IgD-negative memory B cell (primary cell): Measurements from ENCODE around the gene SLX9. TPM values are rescaled to one million over a fixed set of nuclear protein-coding genes. Genes with fewer than 3 reads are reported as not detected.
"Not testable (repeated sequence)": the region's sequence is repeated elsewhere in the genome, so short reads cannot be mapped to it uniquely, and the experiment has no call there.

Experiments used
- H3K27ac Mint-ChIP-seq, 3 donors: one replicate each; pipeline ENCODE4 v1.8.0; 2020 to 2022; ENCODE audit warnings: mild to moderate bottlenecking in 3 of 3, mixed read lengths in 3 of 3, moderate library complexity in 1 of 3
- H3K27me3 Mint-ChIP-seq: one replicate; pipeline ENCODE4 v1.8.0; 2021; ENCODE audit warnings: mixed read lengths
- H3K36me3 Mint-ChIP-seq: one replicate; pipeline ENCODE4 v1.8.0; 2020; ENCODE audit warnings: mild to moderate bottlenecking, mixed read lengths
- H3K4me1 Mint-ChIP-seq, 3 donors: one replicate each; pipeline ENCODE4 v1.8.0; 2020 to 2022; ENCODE audit warnings: mixed read lengths in 3 of 3, mild to moderate bottlenecking in 1 of 3
- H3K4me3 Mint-ChIP-seq, 4 donors: one replicate each; pipeline ENCODE4 v1.8.0; 2020 to 2022; ENCODE audit warnings: mild to moderate bottlenecking in 4 of 4, mixed read lengths in 4 of 4, moderate library complexity in 3 of 4
- H3K9me3 Mint-ChIP-seq, 3 donors: one replicate each; pipeline ENCODE4 v1.8.0; 2020 to 2021; ENCODE audit warnings: mixed read lengths in 3 of 3, mild to moderate bottlenecking in 1 of 3
- polyA plus RNA-seq: library from polyadenylated mRNA; unstranded; fragments of 300-500 nt; fragmentation: Illumina TruSeq; gene quantifications from one replicate; pipeline ENCODE4 v1.2.3, GENCODE V29; 2021

Gene SLX9
- polyA plus RNA-seq, 1 donor from 2014 or later = 12.3 TPM

GRCh38 chr21:44928500-44929241 lies 11.2 kb upstream of the SLX9 start:
- peaks cover 39 to 61% (median 59%) of the 10 kb centered on the region in 3 donors for H3K4me1 Mint-ChIP-seq
- H3K9me3 Mint-ChIP-seq, H3K36me3 Mint-ChIP-seq, H3K27me3 Mint-ChIP-seq: not testable (repeated sequence)
- H3K4me3 Mint-ChIP-seq = peak overlapping the region; percentile 83 to 98 (median 95)
- peak overlapping the region in 2 of 3 donors; percentile 46 to 97 for H3K27ac Mint-ChIP-seq

- H3K4me3 Mint-ChIP-seq = peak overlapping the region; percentile 59 to 98 (median 93)
- no peaks in the 10 kb centered on the region for H3K27me3 Mint-ChIP-seq
- no peaks in the 10 kb centered on the region for H3K36me3 Mint-ChIP-seq
- peak overlapping the region; percentile 64 to 97 (median 94) for H3K27ac Mint-ChIP-seq
- peaks cover 0 to 2% (median 0%) of the 10 kb centered on the region in 3 donors for H3K9me3 Mint-ChIP-seq
- H3K4me1 Mint-ChIP-seq = peaks cover 33 to 55% (median 54%) of the 10 kb centered on the region in 3 donors
Measured at GRCh38 chr21:44929242-44929798, 10.5 kb upstream of the SLX9 start.

GRCh38 chr21:44929799-44930542 lies 9.9 kb upstream of the SLX9 start:
- H3K27me3 Mint-ChIP-seq = no peaks in the 10 kb centered on the region
- peak overlapping the region; percentile 88 to 98 (median 96) for H3K4me3 Mint-ChIP-seq
- H3K9me3 Mint-ChIP-seq = peaks cover 0 to 2% (median 0%) of the 10 kb centered on the region in 3 donors
- peak overlapping the region; percentile 94 to 97 (median 94) for H3K27ac Mint-ChIP-seq
- peaks cover 26 to 49% (median 48%) of the 10 kb centered on the region in 3 donors for H3K4me1 Mint-ChIP-seq
- H3K36me3 Mint-ChIP-seq = no peaks in the 10 kb centered on the region

GRCh38 chr21:44930543-44930981 lies 9.3 kb upstream of the SLX9 start:
- Mint-ChIP-seq H3K9me3 (peaks cover 0 to 2% (median 0%) of the 10 kb centered on the region in 3 donors), H3K27ac (peak overlapping the region; percentile 94 to 97 (median 94)), H3K4me1 (peaks cover 25 to 44% (median 42%) of the 10 kb centered on the region in 3 donors), H3K36me3 (no peaks in the 10 kb centered on the region), H3K27me3 (no peaks in the 10 kb centered on the region), H3K4me3 (peak overlapping the region; percentile 88 to 98 (median 96))

- Mint-ChIP-seq H3K4me1 (peaks cover 25 to 42% (median 38%) of the 10 kb centered on the region in 3 donors), H3K36me3 (no peaks in the 10 kb centered on the region), H3K27me3 (no peaks in the 10 kb centered on the region), H3K9me3 (peaks cover 0 to 2% (median 0%) of the 10 kb centered on the region in 3 donors), H3K27ac (peak overlapping the region; percentile 94 to 97 (median 94)), H3K4me3 (peak overlapping the region; percentile 88 to 98 (median 96))
Measured at GRCh38 chr21:44931137-44931500, 8.7 kb upstream of the SLX9 start.

- H3K27ac Mint-ChIP-seq = peak overlapping the region; percentile 93 to 97 (median 94)
Measured at GRCh38 chr21:44931501-44932407, 8.1 kb upstream of the SLX9 start.

GRCh38 chr21:44932408-44933181 lies 7.2 kb upstream of the SLX9 start:
- peak overlapping the region; percentile 69 to 98 (median 92) for H3K4me3 Mint-ChIP-seq
- H3K27me3 Mint-ChIP-seq = no peaks in the 10 kb centered on the region
- peaks cover 16 to 31% (median 27%) of the 10 kb centered on the region in 3 donors for H3K4me1 Mint-ChIP-seq
- H3K36me3 Mint-ChIP-seq = no peaks in the 10 kb centered on the region
- H3K27ac Mint-ChIP-seq = peak overlapping the region in 1 of 3 donors; percentile 42
- H3K9me3 Mint-ChIP-seq = peaks cover 0 to 2% (median 0%) of the 10 kb centered on the region in 3 donors

More at GRCh38 chr21:44931501-44932407, 8.1 kb upstream of the SLX9 start:
- Mint-ChIP-seq H3K27me3 (no peaks in the 10 kb centered on the region), H3K4me1 (peaks cover 22 to 35% (median 32%) of the 10 kb centered on the region in 3 donors), H3K9me3 (peaks cover 0 to 2% (median 0%) of the 10 kb centered on the region in 3 donors), H3K4me3 (peak overlapping the region; percentile 88 to 98 (median 96)), H3K36me3 (no peaks in the 10 kb centered on the region)

- H3K27ac Mint-ChIP-seq = peak overlapping the region in 1 of 3 donors; percentile 60
- H3K36me3 Mint-ChIP-seq = no peaks in the 10 kb centered on the region
- H3K4me1 Mint-ChIP-seq = peaks cover 16 to 27% (median 22%) of the 10 kb centered on the region in 3 donors
- peak overlapping the region; percentile 47 to 88 (median 68) for H3K4me3 Mint-ChIP-seq
- H3K9me3 Mint-ChIP-seq = peaks cover 0 to 2% (median 0%) of the 10 kb centered on the region in 3 donors
- H3K27me3 Mint-ChIP-seq = no peaks in the 10 kb centered on the region
Measured at GRCh38 chr21:44933199-44933917, 6.5 kb upstream of the SLX9 start.

GRCh38 chr21:44933918-44934260 lies 5.9 kb upstream of the SLX9 start:
- Mint-ChIP-seq H3K27ac (peak overlapping the region in 2 of 3 donors; percentile 53 to 60), H3K4me3 (peak overlapping the region in 2 of 4 donors; percentile 58 to 69), H3K4me1 (peaks cover 16 to 26% (median 24%) of the 10 kb centered on the region in 3 donors), H3K36me3 (no peaks in the 10 kb centered on the region), H3K9me3 (peaks cover 0 to 2% (median 0%) of the 10 kb centered on the region in 3 donors), H3K27me3 (no peaks in the 10 kb centered on the region)

GRCh38 chr21:44934276-44934675 lies 5.6 kb upstream of the SLX9 start:
- Mint-ChIP-seq H3K27me3 (no peaks in the 10 kb centered on the region), H3K4me3 (peak overlapping the region in 1 of 4 donors; percentile 69), H3K9me3 (peaks cover 0 to 2% (median 0%) of the 10 kb centered on the region in 3 donors), H3K27ac (peak overlapping the region in 1 of 3 donors; percentile 60), H3K36me3 (no peaks in the 10 kb centered on the region), H3K4me1 (peaks cover 16 to 28% (median 26%) of the 10 kb centered on the region in 3 donors)

GRCh38 chr21:44934797-44935532 lies 4.9 kb upstream of the SLX9 start:
- peaks cover 16 to 22% (median 22%) of the 10 kb centered on the region in 3 donors for H3K4me1 Mint-ChIP-seq
- no peaks in the 10 kb centered on the region for H3K36me3 Mint-ChIP-seq
- H3K9me3 Mint-ChIP-seq = no peaks in the 10 kb centered on the region
- H3K27ac Mint-ChIP-seq = peak overlapping the region in 1 of 3 donors; percentile 60
- H3K4me3 Mint-ChIP-seq = peak overlapping the region in 1 of 4 donors; percentile 10
- no peaks in the 10 kb centered on the region for H3K27me3 Mint-ChIP-seq

- Mint-ChIP-seq H3K27me3 (no peaks in the 10 kb centered on the region), H3K27ac (no peak overlapping the region), H3K9me3 (no peaks in the 10 kb centered on the region), H3K36me3 (no peaks in the 10 kb centered on the region), H3K4me3 (no peak overlapping the region), H3K4me1 (peaks cover 18 to 20% (median 19%) of the 10 kb centered on the region in 3 donors)
Measured at GRCh38 chr21:44935533-44935927, 4.3 kb upstream of the SLX9 start.
